HepG2 (cell line): ENCODE results near the gene GRIK4. TPM values are rescaled to one million over a fixed set of nuclear protein-coding genes. Genes with fewer than 3 reads are reported as not detected.

Experiments
- ATAC-seq: fragments of 200-7000 bp; cut with Tn5 transposase; 3 replicates; pipeline ENCODE4 v1.9.1; 2020; ENCODE audit warnings: mild to moderate bottlenecking, moderate library complexity
- BruUV-seq: library from RNA; stranded (reverse); fragments of 400-500 nt; replicated peaks from 2 replicates; lab custom pipeline; 2021; lab: Mats Ljungman, UMichigan
- CTCF ChIA-PET: fragments of 300-600 bp; formaldehyde crosslinking; extraction: SDS; loops from one replicate; lab custom pipeline; 2021; ENCODE audit warnings: low total read pairs, inconsistent platforms, low intra/inter-chr PET ratio; lab: Yijun Ruan, JAX
- POLR2A ChIA-PET: fragments of 350-600 bp; sonication (Branson Sonifier 250); formaldehyde crosslinking; loops from one replicate; lab custom pipeline; 2020; ENCODE audit warnings: antibody characterized with exemption, inconsistent platforms; lab: Yijun Ruan, JAX
- DNase-seq: peaks from one replicate; pipeline ENCODE4 v3.0.0-alpha.2; 2015; ENCODE audit warnings: low spot score
- FAIRE-seq: peaks from 3 replicates; lab custom pipeline; 2011; peaks lifted over from hg19 to GRCh38; lab: Jason Lieb, UNC
- H2AFZ ChIP-seq: one replicate; pipeline ENCODE4 v1.6.1; 2011; ENCODE audit warnings: low read length, inconsistent platforms
- H3K27ac ChIP-seq: fragments of 300-600 bp; 3 replicates; pipeline ENCODE4 v1.8.0; 2011; ENCODE audit warnings: mixed run types, mild to moderate bottlenecking, mixed read lengths, low read length, inconsistent platforms; ENCODE audit not compliant: insufficient read depth; ENCODE audit errors: extremely low read length
- H3K27me3 ChIP-seq, 2 experiments: fragments of 200-600 bp in 1 of 2; 2 replicates in 1 of 2; 3 replicates in 1 of 2; pipeline versions ENCODE4 v1.6.0 to v1.8.0; 2011; ENCODE audit warnings: low read length in 2 of 2, mild to moderate bottlenecking in 2 of 2, moderate library complexity in 2 of 2, inconsistent platforms in 1 of 2; ENCODE audit not compliant: insufficient read depth in 2 of 2, control insufficient read depth in 1 of 2
- H3K36me3 ChIP-seq, 2 experiments: fragments of 200-600 bp in 1 of 2; replicated peaks in 1 of 2; 2 replicates in 1 of 2; 3 replicates in 1 of 2; pipeline versions ENCODE4 v1.5.1 to v1.8.0; 2011; ENCODE audit warnings: low read length in 2 of 2, inconsistent platforms in 1 of 2; ENCODE audit not compliant: insufficient read depth in 2 of 2, control insufficient read depth in 1 of 2
- H3K4me1 ChIP-seq: 2 replicates; pipeline ENCODE4 v1.5.1; 2012; ENCODE audit warnings: low read length, inconsistent platforms; ENCODE audit not compliant: insufficient read depth
- H3K4me2 ChIP-seq: 2 replicates; pipeline ENCODE4 v1.6.0; 2011; ENCODE audit warnings: low read depth, low read length, inconsistent platforms
- H3K4me3 ChIP-seq, 3 experiments: fragments of 200-600 bp in 1 of 3; sonication (generic), shearing (Covaris generic) in 1 of 3; replicated peaks in 1 of 3; 2 replicates each; pipeline ENCODE4 v1.5.1; 2011 to 2016; ENCODE audit warnings: low read length in 3 of 3, inconsistent platforms in 2 of 3, low read depth in 2 of 3, mild to moderate bottlenecking in 2 of 3, control low read depth in 1 of 3, mixed read lengths in 1 of 3; ENCODE audit not compliant: insufficient read depth in 1 of 3
- H3K79me2 ChIP-seq: one replicate; pipeline ENCODE4 v1.6.1; 2011; ENCODE audit warnings: low read length, inconsistent platforms; ENCODE audit not compliant: insufficient read depth
- H3K9ac ChIP-seq: 2 replicates; pipeline ENCODE4 v1.6.0; 2011; ENCODE audit warnings: mild to moderate bottlenecking, low read depth, low read length, inconsistent platforms; ENCODE audit not compliant: insufficient read depth
- H3K9me3 ChIP-seq: 2 replicates; pipeline ENCODE4 v1.5.1; 2012; ENCODE audit warnings: mild to moderate bottlenecking, low read length
- H4K20me1 ChIP-seq: 2 replicates; pipeline ENCODE4 v1.6.0; 2011; ENCODE audit warnings: inconsistent platforms, mild to moderate bottlenecking, low read length, moderate library complexity; ENCODE audit not compliant: insufficient read depth
- AGO2 ChIP-seq: fragments of 200-400 bp; formaldehyde crosslinking; optimal IDR thresholded peaks from 2 replicates; pipeline ENCODE3; 2017; ENCODE audit warnings: mild to moderate bottlenecking, low read depth, low read length, moderate library complexity
- ATM ChIP-seq: fragments of 450-650 bp; IDR thresholded peaks from 2 replicates; pipeline ENCODE4 v1.7.1; 2017; ENCODE audit warnings: mild to moderate bottlenecking, borderline replicate concordance
- CTCF ChIP-seq: sonication (generic); formaldehyde crosslinking; IDR thresholded peaks from 2 replicates; pipeline ENCODE4 v1.5.0; 2020; ENCODE audit warnings: mild to moderate bottlenecking, missing genetic modification reagents, moderate library complexity
- HNRNPH1 ChIP-seq: fragments of 200-400 bp; formaldehyde crosslinking; optimal IDR thresholded peaks from 2 replicates; pipeline ENCODE3; 2017; ENCODE audit warnings: mild to moderate bottlenecking, low read depth, low read length
- LBX2 ChIP-seq: sonication (generic); formaldehyde crosslinking; IDR thresholded peaks from 2 replicates; pipeline ENCODE4 v1.5.0; 2020; ENCODE audit warnings: missing genetic modification reagents, mild to moderate bottlenecking, borderline replicate concordance
- NFIC ChIP-seq: IDR thresholded peaks from 2 replicates; pipeline ENCODE4 v1.6.1; 2012; ENCODE audit warnings: mild to moderate bottlenecking, low read length, inconsistent platforms
- POLR2AphosphoS2 ChIP-seq: IDR thresholded peaks from 2 replicates; pipeline ENCODE4 v1.6.1; 2011; ENCODE audit warnings: low read depth, low read length, improper control_type of control experiment
- SKI ChIP-seq: fragments of 450-650 bp; IDR thresholded peaks from one replicate; pipeline ENCODE4 v1.6.1; 2018; ENCODE audit warnings: mild to moderate bottlenecking; ENCODE audit not compliant: partially characterized antibody
- SRY ChIP-seq: sonication (generic); formaldehyde crosslinking; IDR thresholded peaks from 2 replicates; pipeline ENCODE4 v1.8.0; 2022; ENCODE audit warnings: mild to moderate bottlenecking, missing genetic modification reagents
- TFDP1 ChIP-seq: IDR thresholded peaks from 2 replicates; pipeline ENCODE4 v1.6.1; 2016; ENCODE audit warnings: missing compliant biosample characterization, missing genetic modification reagents, borderline replicate concordance
- ZNF512B ChIP-seq: sonication (generic); formaldehyde crosslinking; IDR thresholded peaks from 2 replicates; pipeline ENCODE4 v1.5.1; 2020; ENCODE audit warnings: missing genetic modification reagents, mild to moderate bottlenecking, borderline replicate concordance
- ZNF691 ChIP-seq: sonication (generic); formaldehyde crosslinking; IDR thresholded peaks from 2 replicates; pipeline ENCODE4 v1.4.0; 2020; ENCODE audit warnings: missing genetic modification reagents, low read depth, mild to moderate bottlenecking, borderline replicate concordance
- WGBS: methylation state at CpG from one replicate; pipeline ENCODE4 v1.1.6; 2017; ENCODE audit warnings: low lambda C conversion rate; 5-methylcytosine and 5-hydroxymethylcytosine counted together
- in situ Hi-C: cut with HindIII; loops from 2 replicates; pipeline ENCODE4 v1.10.0; 2017; ENCODE audit warnings: low pct_unique_long_range_greater_than_20kb; ENCODE audit not compliant: extremely low pct_ligation_motif_present
- intact Hi-C: fragments of 100-400 bp; cut with micrococcal nuclease; formaldehyde crosslinking; loops from one replicate; pipeline ENCODE4 v1.10.0; 2022; ENCODE audit not compliant: unreplicated experiment
- polyA plus RNA-seq, 8 experiments: library from polyadenylated mRNA; depleted of rRNA in 3 of 8; stranded (reverse) in 7 of 8; unstranded in 1 of 8; fragments of >200 nt; fragmentation: Illumina TruSeq in 4 of 8; extraction: Trizol in 4 of 8; gene quantifications; 2 replicates each; pipeline versions ENCODE4 v1.2.1 to v1.2.3, GENCODE V29; 2011 to 2016; ENCODE audit warnings: low read depth in 4 of 8, missing spikeins in 1 of 8, mixed read lengths in 1 of 8; ENCODE audit not compliant: insufficient read depth in 1 of 8
- total RNA-seq, 5 experiments: library from RNA; depleted of rRNA; stranded (reverse); fragments of >200 nt; fragmentation: Illumina TruSeq; extraction: Trizol; gene quantifications; 2 replicates each; pipeline ENCODE4 v1.2.3, GENCODE V29; 2016; ENCODE audit warnings: low read depth in 1 of 5

Gene GRIK4
- total and polyA plus RNA-seq, 2 of the 13 experiments (the other 11 are each of a cell fraction or from before 2014, with no cell fraction given) = 0.04 to 0.07 TPM

GRCh38 chr11:120586072-120586471, 74.5 kb downstream of the GRIK4 start:
- H3K79me2 ChIP-seq = no peaks in the 10 kb centered on the region
- no peak overlapping the region for H3K4me2 ChIP-seq
- CTCF ChIA-PET = no interaction called here
- no peaks in the 10 kb centered on the region for H3K4me1 ChIP-seq
- intact Hi-C loops (no loop called here), in situ Hi-C loops (no loop called here)
- no peaks in the 10 kb centered on the region for H3K9me3 ChIP-seq
- H3K36me3 ChIP-seq = no peaks in the 10 kb centered on the region
- no peak overlapping the region for H3K9ac ChIP-seq
- H2AFZ ChIP-seq = no peak overlapping the region
- peaks cover 2 to 19% of the 10 kb centered on the region in 2 experiments; a peak in 4 of 5 replicates for H3K27me3 ChIP-seq
- no peak overlapping the region for H3K27ac ChIP-seq
- no TSS peak for BruUV-seq
- TF ChIP-seq SRY (CRISPR knock-in tag) = no peak
- TF ChIP-seq SKI = no peak
- TF ChIP-seq NFIC = no peak
- TF ChIP-seq ZNF512B = no peak
- TF ChIP-seq ZNF691 (CRISPR knock-in tag) = no peak
- no peak for TF ChIP-seq LBX2
- no peak for TF ChIP-seq ATM
- no peak for TF ChIP-seq CTCF (CRISPR knock-in tag)
- TF ChIP-seq TFDP1 = no peak
- no peak for TF ChIP-seq HNRNPH1
- no peak for TF ChIP-seq AGO2
- TF ChIP-seq POLR2AphosphoS2 = no peak
- POLR2A ChIA-PET = no interaction called here
- FAIRE-seq = no peak
- DNase-seq = no peak
- WGBS = 7% methylated on average over 3 of the region's 3 CpGs
- ATAC-seq = no peak
- no peaks in the 10 kb centered on the region for H4K20me1 ChIP-seq
- H3K4me3 ChIP-seq = no peak overlapping the region
